H9 (cell line): ENCODE data around the gene BTG4. TPM values are rescaled to one million over a fixed set of nuclear protein-coding genes. Genes with fewer than 3 reads are reported as not detected.

ENCODE experiments used
- DNase-seq: peaks from one replicate; pipeline ENCODE4 v3.0.0-alpha.2; 2017
- H2AFZ ChIP-seq: one replicate; pipeline ENCODE4 v1.6.1; 2013; ENCODE audit warnings: mild to moderate bottlenecking, low read length, control low read depth, moderate library complexity
- H2AK5ac ChIP-seq: 2 replicates; pipeline ENCODE4 v1.6.1; 2013; ENCODE audit warnings: low read length, control low read depth, mixed read lengths; ENCODE audit not compliant: insufficient read length
- H2BK120ac ChIP-seq: one replicate; pipeline ENCODE4 v1.6.1; 2013; ENCODE audit warnings: low read depth, mild to moderate bottlenecking, low read length, control low read depth, inconsistent platforms; ENCODE audit not compliant: poor library complexity, severe bottlenecking
- H2BK12ac ChIP-seq: 2 replicates; pipeline ENCODE4 v1.6.1; 2013; ENCODE audit warnings: low read length, control low read depth, mixed read lengths, low read depth; ENCODE audit not compliant: insufficient read length
- H2BK15ac ChIP-seq: 2 replicates; pipeline ENCODE4 v1.6.1; 2013; ENCODE audit warnings: low read depth, low read length, control low read depth
- H2BK20ac ChIP-seq: one replicate; pipeline ENCODE4 v1.6.1; 2013; ENCODE audit warnings: low read depth, mild to moderate bottlenecking, low read length, control low read depth, inconsistent platforms; ENCODE audit not compliant: poor library complexity, severe bottlenecking
- H2BK5ac ChIP-seq: 2 replicates; pipeline ENCODE4 v1.6.1; 2013; ENCODE audit warnings: low read length, control low read depth, mixed read lengths; ENCODE audit not compliant: insufficient read length
- H3K14ac ChIP-seq: 2 replicates; pipeline ENCODE4 v1.6.1; 2013; ENCODE audit warnings: low read length, control low read depth; ENCODE audit not compliant: insufficient read depth
- H3K18ac ChIP-seq: 2 replicates; pipeline ENCODE4 v1.6.1; 2013; ENCODE audit warnings: low read depth, mild to moderate bottlenecking, mixed read lengths, low read length, control low read depth; ENCODE audit not compliant: insufficient read length
- H3K23ac ChIP-seq: 2 replicates; pipeline ENCODE4 v1.6.1; 2013; ENCODE audit warnings: low read length, control low read depth, mixed read lengths, low read depth; ENCODE audit not compliant: insufficient read length
- H3K23me2 ChIP-seq: 2 replicates; pipeline ENCODE4 v1.6.1; 2013; ENCODE audit warnings: low read depth, mild to moderate bottlenecking, mixed read lengths, low read length, control low read depth; ENCODE audit not compliant: insufficient read length, poor library complexity, severe bottlenecking
- H3K27ac ChIP-seq: 2 replicates; pipeline ENCODE4 v1.5.1; 2013; ENCODE audit warnings: low read length, control low read depth, mixed read lengths, low read depth; ENCODE audit not compliant: insufficient read length
- H3K27me3 ChIP-seq: 2 replicates; pipeline ENCODE4 v1.6.1; 2013; ENCODE audit warnings: low read length, control low read depth, inconsistent platforms; ENCODE audit not compliant: insufficient read depth
- H3K4ac ChIP-seq: 2 replicates; pipeline ENCODE4 v1.6.1; 2013; ENCODE audit warnings: low read depth, mild to moderate bottlenecking, control low read depth, inconsistent platforms, low read length, moderate library complexity
- H3K4me1 ChIP-seq: 2 replicates; pipeline ENCODE4 v1.6.1; 2013; ENCODE audit warnings: low read length, control low read depth, inconsistent platforms; ENCODE audit not compliant: insufficient read depth
- H3K4me2 ChIP-seq: 2 replicates; pipeline ENCODE4 v1.6.1; 2013; ENCODE audit warnings: low read length, control low read depth, mixed read lengths; ENCODE audit not compliant: insufficient read length, insufficient read depth
- H3K56ac ChIP-seq: 2 replicates; pipeline ENCODE4 v1.6.1; 2013; ENCODE audit warnings: low read depth, mild to moderate bottlenecking, mixed read lengths, low read length, control low read depth; ENCODE audit not compliant: insufficient read length
- H3K79me1 ChIP-seq: 2 replicates; pipeline ENCODE4 v1.6.1; 2013; ENCODE audit warnings: low read depth, mild to moderate bottlenecking, moderate library complexity, low read length, control low read depth, inconsistent platforms; ENCODE audit not compliant: insufficient read depth, poor library complexity, severe bottlenecking
- H3K79me2 ChIP-seq: 2 replicates; pipeline ENCODE4 v1.6.1; 2013; ENCODE audit warnings: low read length, control low read depth, inconsistent platforms; ENCODE audit not compliant: insufficient read depth
- H3K9ac ChIP-seq: 2 replicates; pipeline ENCODE4 v1.6.1; 2013; ENCODE audit warnings: low read length, control low read depth, mixed read lengths; ENCODE audit not compliant: insufficient read length; ENCODE audit errors: extremely low read depth
- H3K9me3 ChIP-seq: one replicate; pipeline ENCODE4 v1.6.1; 2013; ENCODE audit warnings: low read depth, low read length, inconsistent platforms; ENCODE audit not compliant: control insufficient read depth
- H3T11ph ChIP-seq: one replicate; pipeline ENCODE4 v1.6.1; 2013; ENCODE audit warnings: mild to moderate bottlenecking, low read length, control low read depth, inconsistent platforms
- H4K20me1 ChIP-seq: one replicate; pipeline ENCODE4 v1.6.1; 2013; ENCODE audit not compliant: control insufficient read depth, insufficient read length, insufficient read depth
- H4K5ac ChIP-seq: 2 replicates; pipeline ENCODE4 v1.6.1; 2013; ENCODE audit warnings: low read depth, mild to moderate bottlenecking, mixed read lengths, low read length, control low read depth; ENCODE audit not compliant: insufficient read length
- H4K8ac ChIP-seq: replicated peaks from 2 replicates; pipeline ENCODE4 v1.6.1; 2013; ENCODE audit warnings: low read length, control low read depth, mixed read lengths, low read depth; ENCODE audit not compliant: insufficient read length
- H4K91ac ChIP-seq: 2 replicates; pipeline ENCODE4 v1.6.1; 2013; ENCODE audit warnings: low read depth, mild to moderate bottlenecking, moderate library complexity, mixed read lengths, low read length, control low read depth; ENCODE audit not compliant: insufficient read length
- H3K27ac Mint-ChIP-seq, 3 experiments: 2 replicates in 2 of 3; 3 replicates in 1 of 3; pipeline ENCODE4 v1.8.0; 2020 to 2021; ENCODE audit warnings: mixed read lengths in 3 of 3, mild to moderate bottlenecking in 1 of 3, moderate library complexity in 1 of 3
- H3K27me3 Mint-ChIP-seq: 2 replicates; pipeline ENCODE4 v1.8.0; 2021; ENCODE audit warnings: low read depth, mild to moderate bottlenecking, moderate library complexity, mixed read lengths
- H3K36me3 Mint-ChIP-seq, 3 experiments: 2 replicates in 2 of 3; 3 replicates in 1 of 3; pipeline ENCODE4 v1.8.0; 2020 to 2021; ENCODE audit warnings: low read depth in 3 of 3, mixed read lengths in 3 of 3; ENCODE audit not compliant: insufficient read depth in 1 of 3
- H3K4me1 Mint-ChIP-seq, 2 experiments: 2 replicates each; pipeline ENCODE4 v1.8.0; 2020; ENCODE audit warnings: mixed read lengths in 2 of 2
- H3K4me3 Mint-ChIP-seq, 2 experiments: 2 replicates in 1 of 2; 3 replicates in 1 of 2; pipeline ENCODE4 v1.8.0; 2020 to 2021; ENCODE audit warnings: mild to moderate bottlenecking in 2 of 2, mixed read lengths in 2 of 2, moderate library complexity in 1 of 2
- H3K9me3 Mint-ChIP-seq, 2 experiments: 2 replicates in 1 of 2; 3 replicates in 1 of 2; pipeline ENCODE4 v1.8.0; 2020; ENCODE audit warnings: mild to moderate bottlenecking in 2 of 2, mixed read lengths in 2 of 2, moderate library complexity in 1 of 2
- CTCF ChIP-seq: fragments of 200-600 bp; sonication (generic); conservative IDR thresholded peaks from 3 replicates; pipeline ENCODE4 v1.8.0; 2021; ENCODE audit warnings: antibody characterized with exemption, mild to moderate bottlenecking
- WGBS: extraction: QIAGEN DNeasy Blood & Tissue Kit; methylation state at CpG from one replicate; pipeline ENCODE4 v1.1.7; 2013; ENCODE audit warnings: missing lambda C conversion rate, low lambda C conversion rate, mixed read lengths; ENCODE audit not compliant: insufficient read length; ENCODE audit errors: extremely low coverage; 5-methylcytosine and 5-hydroxymethylcytosine counted together
- total RNA-seq: library from RNA; stranded (reverse); gene quantifications from 2 replicates; pipeline ENCODE4 v1.2.1, GENCODE V29; 2021

The BTG4 gene
- total RNA-seq, 1 experiment from 2014 or later: not detected

- no peak overlapping the region for H2BK20ac ChIP-seq
- no peak overlapping the region for H2BK120ac ChIP-seq
- H3K23me2 ChIP-seq: no peaks in the 10 kb centered on the region
- Mint-ChIP-seq H3K9me3 (no peaks in the 10 kb centered on the region), H3K27me3 (peaks cover 16% of the 10 kb centered on the region), H3K27ac (no peak overlapping the region), H3K4me1 (peaks cover 2 to 4% of the 10 kb centered on the region in 2 experiments; a peak in 1 of 4 replicates), H3K4me3 (no peak overlapping the region), H3K36me3 (no peaks in the 10 kb centered on the region)
- DNase-seq: no peak
- no peak overlapping the region for H3K14ac ChIP-seq
- H3K9me3 ChIP-seq: no peaks in the 10 kb centered on the region
- no peak overlapping the region for H2BK12ac ChIP-seq
- H3K79me1 ChIP-seq: no peaks in the 10 kb centered on the region
- no peak overlapping the region for H3K23ac ChIP-seq
- H2AK5ac ChIP-seq: no peak overlapping the region
- no peak overlapping the region for H4K5ac ChIP-seq
- H4K91ac ChIP-seq: no peak overlapping the region
- H3K18ac ChIP-seq: no peak overlapping the region
- H2BK15ac ChIP-seq: no peak overlapping the region
- no peak for TF ChIP-seq CTCF
- no peak overlapping the region for H3K4me2 ChIP-seq
- no peak overlapping the region for H2BK5ac ChIP-seq
- no peak overlapping the region for H3K9ac ChIP-seq
- no peak overlapping the region for H4K8ac ChIP-seq
- no peaks in the 10 kb centered on the region for H3K4me1 ChIP-seq
- H3K79me2 ChIP-seq: no peaks in the 10 kb centered on the region
- H3K4ac ChIP-seq: no peak overlapping the region
- WGBS: no CpG with 5 or more reads among the region's 4 CpGs
- no peak overlapping the region for H3T11ph ChIP-seq
- H2AFZ ChIP-seq: no peak overlapping the region
- no peaks in the 10 kb centered on the region for H3K27me3 ChIP-seq
- no peak overlapping the region for H3K56ac ChIP-seq
- H3K27ac ChIP-seq: no peak overlapping the region
- H4K20me1 ChIP-seq: no peaks in the 10 kb centered on the region
Observed at GRCh38 chr11:111460340-111460739, 51.8 kb downstream of the BTG4 start.
